HepG2 (cell line): ENCODE data around the gene RIMKLB. TPM values are rescaled to one million over a fixed set of nuclear protein-coding genes. Genes with fewer than 3 reads are reported as not detected.

Experiments
- ATAC-seq: fragments of 200-7000 bp; cut with Tn5 transposase; 3 replicates; pipeline ENCODE4 v1.9.1; 2020; ENCODE audit warnings: mild to moderate bottlenecking, moderate library complexity
- BruUV-seq: library from RNA; stranded (reverse); fragments of 400-500 nt; replicated peaks from 2 replicates; lab custom pipeline; 2021; lab: Mats Ljungman, UMichigan
- CTCF ChIA-PET: fragments of 300-600 bp; formaldehyde crosslinking; extraction: SDS; loops from one replicate; lab custom pipeline; 2021; ENCODE audit warnings: low total read pairs, inconsistent platforms, low intra/inter-chr PET ratio; lab: Yijun Ruan, JAX
- POLR2A ChIA-PET: fragments of 350-600 bp; sonication (Branson Sonifier 250); formaldehyde crosslinking; loops from one replicate; lab custom pipeline; 2020; ENCODE audit warnings: antibody characterized with exemption, inconsistent platforms; lab: Yijun Ruan, JAX
- DNase-seq: peaks from one replicate; pipeline ENCODE4 v3.0.0-alpha.2; 2015; ENCODE audit warnings: low spot score
- FAIRE-seq: peaks from 3 replicates; lab custom pipeline; 2011; peaks lifted over from hg19 to GRCh38; lab: Jason Lieb, UNC
- H2AFZ ChIP-seq: one replicate; pipeline ENCODE4 v1.6.1; 2011; ENCODE audit warnings: low read length, inconsistent platforms
- H3K27ac ChIP-seq: fragments of 300-600 bp; 3 replicates; pipeline ENCODE4 v1.8.0; 2011; ENCODE audit warnings: mixed run types, mild to moderate bottlenecking, mixed read lengths, low read length, inconsistent platforms; ENCODE audit not compliant: insufficient read depth; ENCODE audit errors: extremely low read length
- H3K27me3 ChIP-seq, 2 experiments: fragments of 200-600 bp in 1 of 2; 2 replicates in 1 of 2; 3 replicates in 1 of 2; pipeline versions ENCODE4 v1.6.0 to v1.8.0; 2011; ENCODE audit warnings: low read length in 2 of 2, mild to moderate bottlenecking in 2 of 2, moderate library complexity in 2 of 2, inconsistent platforms in 1 of 2; ENCODE audit not compliant: insufficient read depth in 2 of 2, control insufficient read depth in 1 of 2
- H3K36me3 ChIP-seq, 2 experiments: fragments of 200-600 bp in 1 of 2; replicated peaks in 1 of 2; 2 replicates in 1 of 2; 3 replicates in 1 of 2; pipeline versions ENCODE4 v1.5.1 to v1.8.0; 2011; ENCODE audit warnings: low read length in 2 of 2, inconsistent platforms in 1 of 2; ENCODE audit not compliant: insufficient read depth in 2 of 2, control insufficient read depth in 1 of 2
- H3K4me1 ChIP-seq: 2 replicates; pipeline ENCODE4 v1.5.1; 2012; ENCODE audit warnings: low read length, inconsistent platforms; ENCODE audit not compliant: insufficient read depth
- H3K4me2 ChIP-seq: 2 replicates; pipeline ENCODE4 v1.6.0; 2011; ENCODE audit warnings: low read depth, low read length, inconsistent platforms
- H3K4me3 ChIP-seq, 3 experiments: fragments of 200-600 bp in 1 of 3; sonication (generic), shearing (Covaris generic) in 1 of 3; replicated peaks in 1 of 3; 2 replicates each; pipeline ENCODE4 v1.5.1; 2011 to 2016; ENCODE audit warnings: low read length in 3 of 3, inconsistent platforms in 2 of 3, low read depth in 2 of 3, mild to moderate bottlenecking in 2 of 3, control low read depth in 1 of 3, mixed read lengths in 1 of 3; ENCODE audit not compliant: insufficient read depth in 1 of 3
- H3K79me2 ChIP-seq: one replicate; pipeline ENCODE4 v1.6.1; 2011; ENCODE audit warnings: low read length, inconsistent platforms; ENCODE audit not compliant: insufficient read depth
- H3K9ac ChIP-seq: 2 replicates; pipeline ENCODE4 v1.6.0; 2011; ENCODE audit warnings: mild to moderate bottlenecking, low read depth, low read length, inconsistent platforms; ENCODE audit not compliant: insufficient read depth
- H3K9me3 ChIP-seq: 2 replicates; pipeline ENCODE4 v1.5.1; 2012; ENCODE audit warnings: mild to moderate bottlenecking, low read length
- H4K20me1 ChIP-seq: 2 replicates; pipeline ENCODE4 v1.6.0; 2011; ENCODE audit warnings: inconsistent platforms, mild to moderate bottlenecking, low read length, moderate library complexity; ENCODE audit not compliant: insufficient read depth
- FOXP1 ChIP-seq, 2 experiments: fragments of 450-650 bp in 1 of 2; IDR thresholded peaks; 2 replicates each; pipeline ENCODE4 v1.6.1; 2017 to 2018; ENCODE audit warnings: antibody characterized with exemption in 1 of 2
- HNRNPH1 ChIP-seq: fragments of 200-400 bp; formaldehyde crosslinking; optimal IDR thresholded peaks from 2 replicates; pipeline ENCODE3; 2017; ENCODE audit warnings: mild to moderate bottlenecking, low read depth, low read length
- JUND ChIP-seq: sonication (generic); formaldehyde crosslinking; IDR thresholded peaks from 2 replicates; pipeline ENCODE4 v1.8.0; 2022; ENCODE audit warnings: mild to moderate bottlenecking, missing genetic modification reagents
- NCOA2 ChIP-seq: sonication (generic); formaldehyde crosslinking; IDR thresholded peaks from 2 replicates; pipeline ENCODE4 v1.8.0; 2022; ENCODE audit warnings: inconsistent platforms
- NFE2L1 ChIP-seq: sonication (generic); formaldehyde crosslinking; IDR thresholded peaks from 2 replicates; pipeline ENCODE4 v1.4.0; 2020; ENCODE audit warnings: missing genetic modification reagents, mild to moderate bottlenecking, borderline replicate concordance
- SMARCE1 ChIP-seq: fragments of 450-650 bp; IDR thresholded peaks from 2 replicates; pipeline ENCODE4 v1.6.1; 2017; ENCODE audit warnings: borderline replicate concordance
- SMYD3 ChIP-seq: sonication (generic); formaldehyde crosslinking; IDR thresholded peaks from 2 replicates; pipeline ENCODE4 v1.8.1; 2023; ENCODE audit warnings: mild to moderate bottlenecking, missing genetic modification reagents
- TBP ChIP-seq: sonication (generic); formaldehyde crosslinking; IDR thresholded peaks from 2 replicates; pipeline ENCODE4 v1.5.0; 2020; ENCODE audit warnings: missing genetic modification reagents
- THAP11 ChIP-seq: IDR thresholded peaks from 2 replicates; pipeline ENCODE4 v1.6.1; 2016; ENCODE audit warnings: missing biosample characterization, missing genetic modification reagents
- ZNF75D ChIP-seq: sonication (generic); formaldehyde crosslinking; IDR thresholded peaks from 2 replicates; pipeline ENCODE4 v1.8.1; 2023; ENCODE audit warnings: missing genetic modification reagents, mild to moderate bottlenecking, borderline replicate concordance
- ZSCAN31 ChIP-seq: sonication (generic); formaldehyde crosslinking; IDR thresholded peaks from 2 replicates; pipeline ENCODE4 v1.5.0; 2020; ENCODE audit warnings: low read depth, mild to moderate bottlenecking, missing genetic modification reagents
- WGBS: methylation state at CpG from one replicate; pipeline ENCODE4 v1.1.6; 2017; ENCODE audit warnings: low lambda C conversion rate; 5-methylcytosine and 5-hydroxymethylcytosine counted together
- in situ Hi-C: cut with HindIII; loops from 2 replicates; pipeline ENCODE4 v1.10.0; 2017; ENCODE audit warnings: low pct_unique_long_range_greater_than_20kb; ENCODE audit not compliant: extremely low pct_ligation_motif_present
- intact Hi-C: fragments of 100-400 bp; cut with micrococcal nuclease; formaldehyde crosslinking; loops from one replicate; pipeline ENCODE4 v1.10.0; 2022; ENCODE audit not compliant: unreplicated experiment
- polyA plus RNA-seq, 8 experiments: library from polyadenylated mRNA; depleted of rRNA in 3 of 8; stranded (reverse) in 7 of 8; unstranded in 1 of 8; fragments of >200 nt; fragmentation: Illumina TruSeq in 4 of 8; extraction: Trizol in 4 of 8; gene quantifications; 2 replicates each; pipeline versions ENCODE4 v1.2.1 to v1.2.3, GENCODE V29; 2011 to 2016; ENCODE audit warnings: low read depth in 4 of 8, missing spikeins in 1 of 8, mixed read lengths in 1 of 8; ENCODE audit not compliant: insufficient read depth in 1 of 8
- total RNA-seq, 5 experiments: library from RNA; depleted of rRNA; stranded (reverse); fragments of >200 nt; fragmentation: Illumina TruSeq; extraction: Trizol; gene quantifications; 2 replicates each; pipeline ENCODE4 v1.2.3, GENCODE V29; 2016; ENCODE audit warnings: low read depth in 1 of 5
- TF ChIP-seq, protein P1 (sequence below): sonication (generic); formaldehyde crosslinking; IDR thresholded peaks from 2 replicates; pipeline ENCODE4 v1.4.0; 2020; ENCODE audit warnings: mild to moderate bottlenecking, missing genetic modification reagents
- TF ChIP-seq, protein P2 (sequence below): sonication (generic); formaldehyde crosslinking; conservative IDR thresholded peaks from 2 replicates; pipeline ENCODE4 v1.8.0; 2022; ENCODE audit warnings: missing genetic modification reagents

RIMKLB gene
- total and polyA plus RNA-seq, 2 of the 13 experiments (the other 11 are each of a cell fraction or from before 2014, with no cell fraction given) = 0.33 to 0.40 TPM

DNA sequence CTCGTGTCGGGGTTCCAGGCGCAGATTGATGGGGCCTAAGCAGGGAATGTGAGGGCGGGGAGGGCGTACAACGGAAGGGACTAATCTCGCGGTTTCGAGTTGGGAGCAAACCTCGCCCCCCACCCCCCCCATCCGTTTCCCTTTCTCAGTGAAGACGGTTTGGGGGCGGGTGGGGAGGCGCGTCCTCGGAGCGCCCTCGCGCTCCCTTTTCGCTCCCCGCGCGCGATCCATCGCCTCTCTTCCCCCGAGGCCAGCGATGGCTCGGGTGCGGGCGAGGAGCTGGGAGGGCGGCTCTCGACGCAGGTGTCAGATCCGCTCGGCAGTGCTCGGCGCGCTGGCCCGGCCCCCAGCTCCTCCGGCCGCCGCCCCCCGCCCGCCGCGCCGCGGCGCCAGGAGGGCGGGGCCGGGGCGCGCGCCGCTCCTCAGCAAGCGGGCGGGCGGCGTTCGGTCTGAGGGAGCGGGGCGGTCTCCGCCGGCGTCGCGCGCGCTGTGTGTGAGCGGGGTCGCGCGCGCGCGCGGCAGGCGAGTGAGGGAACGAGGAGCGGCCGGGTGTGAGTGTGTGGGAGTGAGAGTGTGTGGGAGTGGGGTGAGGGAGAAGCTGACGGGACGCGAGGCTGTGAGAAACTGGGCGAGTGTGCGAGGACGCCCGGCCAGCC is at the start of gene RIMKLB (continued):
- TF ChIP-seq ZNF75D (CRISPR knock-in tag) (no peak), ZSCAN31 (CRISPR knock-in tag) (no peak), JUND (CRISPR knock-in tag) (no peak)
- TF ChIP-seq, protein P1, sequence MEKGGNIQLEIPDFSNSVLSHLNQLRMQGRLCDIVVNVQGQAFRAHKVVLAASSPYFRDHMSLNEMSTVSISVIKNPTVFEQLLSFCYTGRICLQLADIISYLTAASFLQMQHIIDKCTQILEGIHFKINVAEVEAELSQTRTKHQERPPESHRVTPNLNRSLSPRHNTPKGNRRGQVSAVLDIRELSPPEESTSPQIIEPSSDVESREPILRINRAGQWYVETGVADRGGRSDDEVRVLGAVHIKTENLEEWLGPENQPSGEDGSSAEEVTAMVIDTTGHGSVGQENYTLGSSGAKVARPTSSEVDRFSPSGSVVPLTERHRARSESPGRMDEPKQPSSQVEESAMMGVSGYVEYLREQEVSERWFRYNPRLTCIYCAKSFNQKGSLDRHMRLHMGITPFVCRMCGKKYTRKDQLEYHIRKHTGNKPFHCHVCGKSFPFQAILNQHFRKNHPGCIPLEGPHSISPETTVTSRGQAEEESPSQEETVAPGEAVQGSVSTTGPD (CRISPR knock-in tag) = no peak
- TF ChIP-seq, all 625 proteins: peak for 13

DNA sequence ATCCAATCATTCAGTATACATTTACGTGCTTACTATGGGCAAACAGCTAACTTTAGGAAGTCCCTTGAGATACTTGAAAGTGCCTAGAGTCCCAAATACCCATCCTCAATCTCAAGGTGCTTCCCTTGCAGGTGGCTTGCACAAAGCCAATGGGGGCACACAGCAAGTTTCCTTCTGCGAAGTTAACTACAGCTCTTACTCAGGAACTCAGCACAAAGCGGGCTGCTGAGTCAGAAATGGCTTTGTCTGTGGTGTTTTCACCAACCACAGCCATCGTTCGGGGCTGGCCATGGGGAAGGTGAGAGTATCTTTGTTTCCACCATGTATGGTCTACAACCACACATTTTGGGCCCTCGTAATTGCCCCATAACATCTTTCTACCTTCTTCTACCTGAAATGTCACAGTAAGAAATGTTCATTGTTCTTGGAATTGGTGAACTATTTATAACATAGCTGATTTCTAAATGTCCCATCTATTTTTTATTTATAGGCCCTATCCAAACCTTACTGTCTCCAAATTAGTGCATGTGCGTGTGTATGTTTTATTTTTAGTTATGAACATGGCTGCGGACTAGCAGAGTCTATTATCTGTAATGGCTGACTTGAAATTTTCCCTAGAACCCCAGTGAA is 49.1 kb upstream of the RIMKLB start:
- H3K4me3 ChIP-seq = no peak overlapping the region
- H3K9ac ChIP-seq = no peak overlapping the region
- ATAC-seq (no peak), DNase-seq (no peak), FAIRE-seq (no peak)
- no peaks in the 10 kb centered on the region for H3K4me1 ChIP-seq
- ChIA-PET CTCF (no interaction called here), POLR2A (no interaction called here)
- no peak for TF ChIP-seq NCOA2
- TF ChIP-seq HNRNPH1 = no peak
- TF ChIP-seq SMYD3 (CRISPR knock-in tag) = no peak
- TF ChIP-seq FOXP1 (IDR thresholded peaks at IDR 0.05) = no peak
- TF ChIP-seq FOXP1 (CRISPR knock-in tag; IDR thresholded peaks at IDR 0.05) = no peak
- TF ChIP-seq THAP11 (CRISPR knock-in tag) = no peak
- TF ChIP-seq TBP = no peak
- TF ChIP-seq, protein P2, sequence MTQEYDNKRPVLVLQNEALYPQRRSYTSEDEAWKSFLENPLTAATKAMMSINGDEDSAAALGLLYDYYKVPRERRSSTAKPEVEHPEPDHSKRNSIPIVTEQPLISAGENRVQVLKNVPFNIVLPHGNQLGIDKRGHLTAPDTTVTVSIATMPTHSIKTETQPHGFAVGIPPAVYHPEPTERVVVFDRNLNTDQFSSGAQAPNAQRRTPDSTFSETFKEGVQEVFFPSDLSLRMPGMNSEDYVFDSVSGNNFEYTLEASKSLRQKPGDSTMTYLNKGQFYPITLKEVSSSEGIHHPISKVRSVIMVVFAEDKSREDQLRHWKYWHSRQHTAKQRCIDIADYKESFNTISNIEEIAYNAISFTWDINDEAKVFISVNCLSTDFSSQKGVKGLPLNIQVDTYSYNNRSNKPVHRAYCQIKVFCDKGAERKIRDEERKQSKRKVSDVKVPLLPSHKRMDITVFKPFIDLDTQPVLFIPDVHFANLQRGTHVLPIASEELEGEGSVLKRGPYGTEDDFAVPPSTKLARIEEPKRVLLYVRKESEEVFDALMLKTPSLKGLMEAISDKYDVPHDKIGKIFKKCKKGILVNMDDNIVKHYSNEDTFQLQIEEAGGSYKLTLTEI (CRISPR knock-in tag) = no peak
- no peak for TF ChIP-seq SMARCE1
- no peak for TF ChIP-seq NFE2L1 (CRISPR knock-in tag)
- no peaks in the 10 kb centered on the region for H3K36me3 ChIP-seq
- BruUV-seq = no TSS peak
- 6% methylated on average over 5 of the region's 8 CpGs for WGBS
- H2AFZ ChIP-seq = no peak overlapping the region
- no peak overlapping the region for H3K4me2 ChIP-seq
- H3K27ac ChIP-seq = no peak overlapping the region
- H3K79me2 ChIP-seq = no peaks in the 10 kb centered on the region
- intact Hi-C loops (no loop called here), in situ Hi-C loops (no loop called here)
- H4K20me1 ChIP-seq = no peaks in the 10 kb centered on the region
- no peaks in the 10 kb centered on the region for H3K9me3 ChIP-seq
- H3K27me3 ChIP-seq = peaks cover 0 to 9% of the 10 kb centered on the region in 2 experiments; a peak in 3 of 5 replicates
